Upper lobe of left lung (tissue), 6 donors: ENCODE results near the gene NCDN. TPM values are rescaled to one million over a fixed set of nuclear protein-coding genes. Genes with fewer than 3 reads are reported as not detected.

Experiments used
- ATAC-seq, 2 donors: fragments of 200-7000 bp; cut with Tn5 transposase; one replicate each; pipeline ENCODE4 v1.9.1; 2022; ENCODE audit warnings: mild to moderate bottlenecking in 2 of 2, moderate library complexity in 2 of 2; ENCODE audit not compliant: low FRiP score in 2 of 2
- DNase-seq, 2 donors: peaks; one replicate each; pipeline ENCODE4 v3.0.0-alpha.2; 2019 to 2020
- H3K27ac ChIP-seq, 4 donors: fragments of 200-600 bp; sonication (generic); one replicate each; pipeline ENCODE4 v1.5.1; 2016 to 2019
- H3K27me3 ChIP-seq, 4 donors: fragments of 200-600 bp; sonication (generic); one replicate each; pipeline ENCODE4 v1.5.1; 2017 to 2019
- H3K36me3 ChIP-seq, 4 donors: fragments of 200-600 bp; sonication (generic); one replicate each; pipeline ENCODE4 v1.5.1; 2016 to 2019
- H3K4me1 ChIP-seq, 4 donors: fragments of 200-600 bp; sonication (generic); one replicate each; pipeline ENCODE4 v1.5.1; 2018 to 2019
- H3K4me3 ChIP-seq, 4 donors: fragments of 200-600 bp; sonication (generic); one replicate each; pipeline ENCODE4 v1.5.1; 2017 to 2019; ENCODE audit warnings: mild to moderate bottlenecking in 2 of 4, moderate library complexity in 1 of 4
- H3K9me3 ChIP-seq, 4 donors: fragments of 200-600 bp; sonication (generic); one replicate each; pipeline ENCODE4 v1.5.1; 2018 to 2019
- EP300 ChIP-seq, 4 donors: sonication (generic); formaldehyde crosslinking; IDR thresholded peaks; one replicate each; pipeline ENCODE4 v1.5.1; 2017; ENCODE audit warnings: antibody characterized with exemption in 4 of 4, control low read depth in 2 of 4
- POLR2A ChIP-seq, 4 donors: fragments of 450-650 bp; IDR thresholded peaks; one replicate each; pipeline ENCODE4 v1.5.1; 2016 to 2017; ENCODE audit warnings: antibody characterized with exemption in 4 of 4, mild to moderate bottlenecking in 2 of 4
- POLR2AphosphoS5 ChIP-seq, 2 donors: sonication (generic); formaldehyde crosslinking; IDR thresholded peaks; one replicate each; pipeline ENCODE4 v1.5.1; 2017; ENCODE audit warnings: antibody characterized with exemption in 2 of 2
- WGBS, 2 donors: methylation state at CpG; one replicate each; pipeline ENCODE4 v1.1.5; 2017 to 2018; 5-methylcytosine and 5-hydroxymethylcytosine counted together
- total RNA-seq, 6 donors: library from RNA; depleted of rRNA in 4 of 6; stranded (reverse); fragments of >200 nt in 4 of 6; gene quantifications; one replicate each; pipeline versions ENCODE4 v1.1.0 to v1.2.1, GENCODE V29; 2016 to 2021
- TF ChIP-seq, protein P1 (sequence below), 6 experiments: fragments of 450-650 bp in 4 of 6; fragments of 200-600 bp in 2 of 6; sonication (generic) in 2 of 6; IDR thresholded peaks; one replicate each; pipeline ENCODE4 v1.5.1; 2016 to 2019; ENCODE audit warnings: antibody characterized with exemption in 6 of 6
- donor health status: DM: no; HTN: no; CAD: no; lungs with moderate emphysema.
- donor health status: DM: no; HTN: yes; CAD: no; lungs with severe emphysema.

Gene NCDN
- total RNA-seq, 6 donors from 2014 or later, result 12.6 to 34.2 (median 21.5) TPM

GRCh38 chr1:35518183-35518582 is 39.4 kb upstream of the NCDN start:
- no peak for ATAC-seq

GRCh38 chr1:35519432-35519831 is 38.2 kb upstream of the NCDN start:
- no peak for TF ChIP-seq POLR2A (IDR thresholded peaks at IDR 0.05)
- TF ChIP-seq, protein P1, sequence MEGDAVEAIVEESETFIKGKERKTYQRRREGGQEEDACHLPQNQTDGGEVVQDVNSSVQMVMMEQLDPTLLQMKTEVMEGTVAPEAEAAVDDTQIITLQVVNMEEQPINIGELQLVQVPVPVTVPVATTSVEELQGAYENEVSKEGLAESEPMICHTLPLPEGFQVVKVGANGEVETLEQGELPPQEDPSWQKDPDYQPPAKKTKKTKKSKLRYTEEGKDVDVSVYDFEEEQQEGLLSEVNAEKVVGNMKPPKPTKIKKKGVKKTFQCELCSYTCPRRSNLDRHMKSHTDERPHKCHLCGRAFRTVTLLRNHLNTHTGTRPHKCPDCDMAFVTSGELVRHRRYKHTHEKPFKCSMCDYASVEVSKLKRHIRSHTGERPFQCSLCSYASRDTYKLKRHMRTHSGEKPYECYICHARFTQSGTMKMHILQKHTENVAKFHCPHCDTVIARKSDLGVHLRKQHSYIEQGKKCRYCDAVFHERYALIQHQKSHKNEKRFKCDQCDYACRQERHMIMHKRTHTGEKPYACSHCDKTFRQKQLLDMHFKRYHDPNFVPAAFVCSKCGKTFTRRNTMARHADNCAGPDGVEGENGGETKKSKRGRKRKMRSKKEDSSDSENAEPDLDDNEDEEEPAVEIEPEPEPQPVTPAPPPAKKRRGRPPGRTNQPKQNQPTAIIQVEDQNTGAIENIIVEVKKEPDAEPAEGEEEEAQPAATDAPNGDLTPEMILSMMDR (IDR thresholded peaks at IDR 0.05), result no peak
- no peak for TF ChIP-seq EP300 (IDR thresholded peaks at IDR 0.05)
- TF ChIP-seq POLR2AphosphoS5 (IDR thresholded peaks at IDR 0.05), result no peak
- Histone ChIP-seq H3K4me3 (no peak overlapping the region), H3K4me1 (no peaks in the 10 kb centered on the region), H3K27me3 (no peaks in the 10 kb centered on the region), H3K36me3 (no peaks in the 10 kb centered on the region), H3K27ac (no peak overlapping the region), H3K9me3 (peaks cover 0 to 4% (median 2%) of the 10 kb centered on the region in 4 donors)
- 66 to 84% methylated on average over 2 of the region's 2 CpGs for WGBS, 2 donors
- DNase-seq (no peak), ATAC-seq (no peak)

More at GRCh38 chr1:35518183-35518582, 39.4 kb upstream of the NCDN start:
- H3K9me3 ChIP-seq, result peaks cover 0 to 4% (median 2%) of the 10 kb centered on the region in 4 donors
- no peak overlapping the region for H3K4me3 ChIP-seq
- H3K36me3 ChIP-seq, result no peaks in the 10 kb centered on the region
- no peaks in the 10 kb centered on the region for H3K4me1 ChIP-seq
- no peaks in the 10 kb centered on the region for H3K27me3 ChIP-seq
- no peak for DNase-seq
- H3K27ac ChIP-seq, result no peak overlapping the region
- WGBS, 2 donors, result 94 to 99% methylated on average over 3 of the region's 3 CpGs
- TF ChIP-seq, protein P1 (IDR thresholded peaks at IDR 0.05), result no peak
- TF ChIP-seq POLR2AphosphoS5 (IDR thresholded peaks at IDR 0.05), result no peak
- no peak for TF ChIP-seq POLR2A (IDR thresholded peaks at IDR 0.05)
- TF ChIP-seq EP300 (IDR thresholded peaks at IDR 0.05), result no peak

- ATAC-seq, result no peak
- H3K27ac ChIP-seq, result no peak overlapping the region
- H3K36me3 ChIP-seq, result no peaks in the 10 kb centered on the region
- no peaks in the 10 kb centered on the region for H3K4me1 ChIP-seq
- no peaks in the 10 kb centered on the region for H3K9me3 ChIP-seq
- TF ChIP-seq POLR2A (IDR thresholded peaks at IDR 0.05), result no peak
- no peaks in the 10 kb centered on the region for H3K27me3 ChIP-seq
- DNase-seq, result no peak
- 67 to 77% methylated on average over 2 of the region's 2 CpGs for WGBS, 2 donors
- no peak overlapping the region for H3K4me3 ChIP-seq
These were observed 33.5 kb upstream of the NCDN start for GRCh38 chr1:35524106-35524505.

DNA sequence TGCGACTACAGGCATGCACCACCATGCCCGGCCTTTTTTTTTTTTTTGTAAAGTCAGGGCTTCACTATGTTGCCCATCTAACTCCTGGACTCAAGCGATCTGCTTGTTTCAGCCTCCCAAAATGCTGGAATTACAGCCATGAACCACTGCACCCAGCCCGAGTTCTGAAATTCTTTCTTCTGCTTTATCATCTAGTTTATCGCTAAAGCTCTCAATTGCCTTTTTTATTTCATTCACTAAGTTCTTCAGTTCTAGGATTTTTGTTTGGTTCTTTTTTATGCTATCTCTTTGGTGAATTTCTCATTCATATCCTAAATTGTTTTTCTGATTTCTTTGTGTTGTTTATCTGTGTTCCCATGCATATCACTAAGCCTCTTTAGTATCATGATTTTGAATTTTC is 27.4 kb upstream of the NCDN start:
- ATAC-seq (no peak), DNase-seq (no peak)
- Histone ChIP-seq H3K9me3 (no peaks in the 10 kb centered on the region), H3K27me3 (no peaks in the 10 kb centered on the region), H3K4me1 (peaks cover 7 to 16% (median 12%) of the 10 kb centered on the region in 4 donors), H3K27ac (no peak overlapping the region), H3K4me3 (no peak overlapping the region), H3K36me3 (peaks cover 0 to 15% (median 7%) of the 10 kb centered on the region in 4 donors)
- WGBS, 2 donors, result 79% methylated on average over 5 of the region's 5 CpGs
- TF ChIP-seq, protein P1 (IDR thresholded peaks at IDR 0.05), result no peak
- TF ChIP-seq EP300 (IDR thresholded peaks at IDR 0.05) (no peak), POLR2AphosphoS5 (IDR thresholded peaks at IDR 0.05) (no peak), POLR2A (IDR thresholded peaks at IDR 0.05) (no peak)

- peaks cover 7 to 16% (median 12%) of the 10 kb centered on the region in 4 donors for H3K4me1 ChIP-seq
- TF ChIP-seq EP300 (IDR thresholded peaks at IDR 0.05) (no peak), POLR2A (IDR thresholded peaks at IDR 0.05) (no peak), POLR2AphosphoS5 (IDR thresholded peaks at IDR 0.05) (no peak)
- TF ChIP-seq, protein P1 (IDR thresholded peaks at IDR 0.05), result no peak
- 100% methylated on average over 2 of the region's 2 CpGs for WGBS, 2 donors
- H3K27me3 ChIP-seq, result no peaks in the 10 kb centered on the region
- H3K9me3 ChIP-seq, result no peaks in the 10 kb centered on the region
- H3K36me3 ChIP-seq, result peaks cover 0 to 15% (median 7%) of the 10 kb centered on the region in 4 donors
- DNase-seq, result no peak
- ATAC-seq, result no peak
- no peak overlapping the region for H3K27ac ChIP-seq
- H3K4me3 ChIP-seq, result no peak overlapping the region
These were observed 26.7 kb upstream of the NCDN start for GRCh38 chr1:35530946-35531345.
